Measurements from ENCODE around the gene GIPR.
"Not testable (repeated sequence)": the region's sequence is repeated elsewhere in the genome, so short reads cannot be mapped to it uniquely, and the experiment has no call there.

Gene GIPR

DNA sequence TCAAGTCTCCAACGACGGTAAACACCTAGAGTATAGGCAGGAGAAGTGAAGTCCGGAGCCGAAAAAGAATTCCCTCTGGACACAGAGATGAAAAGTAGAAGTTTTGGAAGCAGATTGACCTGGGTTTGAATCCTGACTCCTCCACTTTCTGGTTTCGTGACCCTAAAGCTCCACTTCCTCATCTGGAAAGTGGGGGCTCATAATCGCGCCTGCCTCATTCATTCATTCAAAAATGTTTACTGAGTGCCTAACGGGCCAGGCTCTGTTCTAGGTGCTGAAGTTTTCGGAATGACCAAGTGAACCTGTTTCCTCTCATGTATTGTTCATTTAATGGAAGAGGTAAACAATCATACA is 21.7 kb upstream of the GIPR start:
- DNase-seq, result no peak

GRCh38 chr19:45650722-45651121 is 17.3 kb upstream of the GIPR start:
- no peak for DNase-seq

DNA sequence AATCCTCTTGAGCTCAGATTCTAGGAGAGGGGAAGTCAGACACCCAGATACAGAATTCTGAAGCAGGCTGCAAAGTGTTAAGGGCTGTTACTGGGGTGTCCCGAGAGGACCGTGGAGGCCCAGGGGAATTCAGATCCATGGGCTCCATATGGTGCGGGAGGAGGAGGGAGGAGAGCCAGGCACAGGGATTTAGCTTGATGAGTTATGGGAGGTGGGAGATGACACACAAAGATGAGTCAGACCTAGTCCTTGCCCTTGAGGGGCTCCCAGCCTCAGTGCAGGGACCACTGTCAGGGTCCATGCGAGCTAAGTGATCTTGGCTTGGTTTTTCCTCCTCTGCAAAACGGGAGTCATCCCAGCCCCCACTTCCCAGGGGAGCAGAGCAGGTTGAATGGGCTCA is 14.4 kb upstream of the GIPR start:
- no peak for DNase-seq

GRCh38 chr19:45655073-45655472 is 12.9 kb upstream of the GIPR start:
- no peak for DNase-seq

DNA sequence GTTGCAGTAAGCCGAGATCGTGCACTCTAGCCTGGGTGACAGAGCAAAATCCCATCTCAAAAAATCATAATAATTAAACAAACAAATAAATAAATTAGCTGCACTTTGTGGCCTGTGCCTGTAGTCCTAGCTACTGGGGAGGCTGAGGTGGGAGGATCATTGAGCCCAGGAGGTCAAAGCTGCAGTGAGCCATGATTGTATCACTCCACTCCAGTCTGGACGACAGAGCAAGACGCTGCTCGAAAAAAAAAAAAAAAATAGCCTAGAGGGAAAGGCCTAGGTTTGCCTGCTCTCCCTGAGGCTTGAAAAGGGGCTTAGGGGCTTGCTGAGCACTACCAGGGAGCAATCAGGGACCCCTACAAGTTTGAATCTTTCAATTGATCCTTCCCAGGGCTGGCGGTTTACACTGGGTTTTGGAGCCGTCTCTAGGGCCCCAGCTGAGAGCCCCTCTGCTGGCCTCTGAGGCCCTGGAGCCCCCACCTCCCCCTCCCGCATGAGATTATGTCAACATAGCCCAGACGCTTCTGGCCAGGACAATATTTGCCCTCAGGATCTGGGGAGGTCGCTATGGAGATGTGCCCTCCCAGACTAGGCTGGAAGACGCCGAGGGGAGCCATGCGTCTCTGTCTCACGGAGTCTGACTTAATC is 10.4 kb upstream of the GIPR start:
- DNase-seq, result no peak

- no peak for DNase-seq
Observed at GRCh38 chr19:45659096-45659729, 8.8 kb upstream of the GIPR start.

GRCh38 chr19:45660636-45661035 is 7.4 kb upstream of the GIPR start:
- no peak for DNase-seq

DNA sequence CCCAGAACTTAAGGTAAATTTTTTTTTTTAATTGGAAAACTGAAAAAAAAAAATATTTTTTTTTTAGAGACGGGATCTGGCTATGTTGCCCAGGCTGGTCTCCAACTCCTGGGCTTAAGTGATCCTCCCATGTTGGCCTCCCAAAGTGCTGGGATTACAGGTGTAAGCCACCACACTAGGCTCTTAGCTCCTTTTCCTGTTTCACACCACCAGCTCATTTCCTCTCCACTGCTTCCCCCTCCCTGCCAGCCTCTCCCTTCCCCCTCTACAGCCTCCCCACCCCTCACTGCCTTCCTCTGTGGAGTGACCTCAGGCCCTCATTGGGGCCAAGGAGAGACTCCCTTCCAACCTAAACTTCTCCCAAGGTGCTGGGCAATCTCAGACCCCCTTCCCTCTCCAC is 4.2 kb upstream of the GIPR start:
- no peak for DNase-seq

DNA sequence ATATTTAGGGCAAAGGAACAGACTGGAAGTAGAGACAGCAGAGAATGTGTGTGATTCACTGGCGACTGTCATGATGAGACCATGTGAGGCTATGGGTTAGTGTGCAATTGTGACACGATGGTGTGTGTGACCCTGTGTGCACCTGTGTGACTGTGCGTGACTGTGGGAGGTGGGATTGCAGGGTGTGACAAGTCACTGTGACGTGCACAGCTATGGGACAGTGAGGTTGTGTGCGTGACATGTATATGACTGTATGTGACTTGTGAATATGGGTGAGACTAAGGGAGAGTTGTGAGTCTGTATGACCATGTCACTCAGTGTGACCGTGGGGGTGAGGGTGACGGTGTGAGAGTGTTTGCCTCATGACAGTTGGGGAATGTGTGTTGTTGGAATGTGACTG is 3.4 kb upstream of the GIPR start:
- DNase-seq, result no peak

GRCh38 chr19:45668342-45668871 is 386 bp downstream of the GIPR start:
- DNase-seq, result no peak

DNA sequence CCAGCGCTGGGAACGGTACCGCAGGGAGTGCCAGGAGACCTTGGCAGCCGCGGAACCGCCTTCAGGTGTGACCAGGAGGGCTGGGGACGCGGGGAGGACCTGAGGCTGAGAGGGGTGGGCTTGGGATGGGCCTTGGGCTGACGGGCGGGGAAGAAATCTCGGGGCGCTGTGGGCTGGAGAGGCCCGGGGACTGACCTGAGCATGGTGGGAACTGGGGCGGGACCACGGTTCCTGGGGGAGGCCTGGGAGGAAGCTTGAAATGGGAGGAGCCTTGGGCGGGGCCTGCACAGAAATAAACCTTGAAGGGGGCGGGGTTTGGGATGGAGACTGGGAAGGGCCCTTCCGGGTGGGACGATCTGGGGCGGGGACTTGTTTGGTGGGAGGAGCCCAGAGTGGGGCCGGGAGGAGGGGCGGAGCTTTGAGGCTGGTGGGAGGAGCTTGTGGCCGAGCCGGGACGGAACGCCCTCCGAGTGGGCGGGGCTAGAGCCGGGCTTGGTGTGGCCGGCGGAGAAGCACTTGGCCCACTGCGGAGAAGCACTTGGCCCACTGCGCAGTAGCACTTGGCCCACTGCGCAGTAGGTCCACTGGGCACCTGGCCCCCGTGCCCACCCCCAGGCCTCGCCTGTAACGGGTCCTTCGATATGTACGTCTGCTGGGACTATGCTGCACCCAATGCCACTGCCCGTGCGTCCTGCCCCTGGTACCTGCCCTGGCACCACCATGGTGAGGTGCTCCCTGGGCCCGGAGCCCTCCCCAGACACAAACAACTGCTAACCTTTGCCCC is 2.8 kb downstream of the GIPR start:
- peak; percentile 35 for DNase-seq

- no peak for DNase-seq
Observed at GRCh38 chr19:45674946-45675345, 6.9 kb downstream of the GIPR start.

DNA sequence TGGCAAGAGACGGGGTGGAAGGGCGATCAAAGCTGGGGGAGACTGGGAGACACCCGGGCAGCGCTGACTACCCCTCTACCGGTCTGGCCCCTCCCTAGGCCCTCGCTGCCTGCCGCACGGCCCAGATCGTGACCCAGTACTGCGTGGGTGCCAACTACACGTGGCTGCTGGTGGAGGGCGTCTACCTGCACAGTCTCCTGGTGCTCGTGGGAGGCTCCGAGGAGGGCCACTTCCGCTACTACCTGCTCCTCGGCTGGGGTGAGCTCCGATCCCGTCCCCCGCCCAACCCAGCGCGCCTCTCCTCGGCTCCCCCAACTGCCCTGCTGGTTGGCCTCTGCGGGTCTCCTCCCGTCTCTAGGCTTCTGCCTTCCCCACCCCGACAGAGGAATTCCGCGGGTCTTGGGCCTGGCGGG is 8.8 kb downstream of the GIPR start:
- no peak for DNase-seq

- DNase-seq, result no peak
Observed at GRCh38 chr19:45677351-45678230, 9.6 kb downstream of the GIPR start.

GRCh38 chr19:45681391-45682015 is 13.5 kb downstream of the GIPR start:
- peak; percentile 76 for DNase-seq

GRCh38 chr19:45682117-45682516 is 14.1 kb downstream of the GIPR start:
- no peak for DNase-seq

GRCh38 chr19:45682908-45683307 is 14.9 kb downstream of the GIPR start:
- no peak for DNase-seq

GRCh38 chr19:45685045-45685444 is 17.0 kb downstream of the GIPR start:
- not testable (repeated sequence) for DNase-seq

- no peak for DNase-seq
Observed at GRCh38 chr19:45687599-45687998, 19.6 kb downstream of the GIPR start.

DNA sequence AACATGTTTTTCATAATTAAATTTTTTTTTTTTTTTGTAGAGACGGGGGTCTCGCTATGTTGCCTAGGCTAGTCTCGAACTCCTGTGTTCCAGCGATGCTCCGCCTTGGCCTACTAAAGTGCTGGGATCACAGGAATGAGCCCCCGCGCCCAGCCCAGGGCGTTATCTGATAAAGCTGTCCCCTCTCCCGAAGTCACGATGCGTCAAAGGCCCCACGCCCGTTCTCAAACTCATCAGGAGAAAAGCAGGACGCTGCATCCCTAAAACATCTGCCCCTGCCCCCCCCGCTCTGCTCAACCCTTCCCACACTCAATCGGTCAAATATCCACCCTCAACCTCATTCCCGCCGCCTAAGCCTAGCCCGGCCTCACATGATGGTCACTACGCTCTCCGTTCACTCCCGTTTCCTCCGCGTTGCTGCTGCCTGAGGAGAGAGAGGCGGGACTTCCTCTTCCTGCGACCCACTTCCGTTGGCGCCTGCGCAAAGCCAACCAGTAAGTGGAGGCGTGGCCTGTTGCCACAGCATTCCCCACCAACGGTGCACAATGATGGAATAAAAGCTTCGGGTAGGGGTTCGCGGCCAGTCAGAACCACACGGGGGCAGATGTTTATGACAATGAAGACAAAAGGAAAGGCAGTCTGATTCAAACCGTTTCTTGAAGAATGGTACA is 23.6 kb downstream of the GIPR start, which contains the start of gene SNRPD2:
Gene SNRPD2, minus strand, starts transcription at position 438 of the 671 bp plus-strand sequence. Its CDS starts 65 bp downstream, at position 373.
- DNase-seq, result peak; percentile 93
